ENCODE results near the gene ARHGAP11A.

Gene ARHGAP11A

GRCh38 chr15:32688151-32688639 lies 72.9 kb downstream of the ARHGAP11A start:
- no peak for DNase-seq (ENCODE audit: low spot score)

Measured in activated CD4-positive, alpha-beta T cell treated with anti-CD3 and anti-CD28 coated beads, Interleukin-2, Interleukin-4, amounts not matched to agents 100 ng/mL and 50 ng/mL, durations not matched to agents 16 hours and 8 hours (primary cell).